ENCODE data around the gene SLC9A9.

Gene SLC9A9

GRCh38 chr3:143476965-143477640 is 371.2 kb downstream of the SLC9A9 start:
- H3K9me3 ChIP-seq (ENCODE audit: control insufficient read depth, insufficient read depth, low read length): no peaks in the 10 kb centered on the region
- H3K9ac ChIP-seq (ENCODE audit: low read depth, low read length): no peak overlapping the region
- H3K4me3 ChIP-seq (ENCODE audit: low read depth, low read length): no peak overlapping the region
- H3K27ac ChIP-seq (ENCODE audit: low read depth, low read length): no peak overlapping the region
- H3K36me3 ChIP-seq (ENCODE audit: control insufficient read depth, insufficient read depth, low read length): no peaks in the 10 kb centered on the region
- H3K4me1 ChIP-seq (ENCODE audit: control insufficient read depth, insufficient read depth, low read length): peaks cover 12% of the 10 kb centered on the region
- no peaks in the 10 kb centered on the region for H3K27me3 ChIP-seq (ENCODE audit: control insufficient read depth, insufficient read depth, low read length)

DNA sequence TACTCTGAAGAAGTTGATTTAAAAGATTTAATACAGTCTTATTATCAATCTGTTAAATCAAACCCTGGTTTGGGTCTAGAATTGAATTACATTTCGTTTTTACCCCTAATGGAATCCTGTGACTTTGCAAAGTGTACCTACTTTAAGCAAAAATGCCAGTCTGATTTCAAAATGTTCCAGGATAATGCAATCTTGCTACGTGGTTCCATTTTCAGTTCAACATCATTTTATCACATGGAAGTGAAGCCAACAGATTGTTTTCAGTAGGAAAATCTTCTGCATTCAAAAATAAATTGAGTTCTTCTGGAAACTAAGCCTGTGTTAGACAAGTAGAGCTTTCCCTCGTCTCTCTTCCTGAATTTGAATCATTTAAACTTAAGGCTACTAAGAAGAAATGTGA is 372.3 kb downstream of the SLC9A9 start:
- H3K27ac ChIP-seq (ENCODE audit: low read depth, low read length): no peak overlapping the region
- H3K4me3 ChIP-seq (ENCODE audit: low read depth, low read length): no peak overlapping the region
- no peak overlapping the region for H3K9ac ChIP-seq (ENCODE audit: low read depth, low read length)
- H3K9me3 ChIP-seq (ENCODE audit: control insufficient read depth, insufficient read depth, low read length): no peaks in the 10 kb centered on the region
- H3K36me3 ChIP-seq (ENCODE audit: control insufficient read depth, insufficient read depth, low read length): no peaks in the 10 kb centered on the region
- H3K27me3 ChIP-seq (ENCODE audit: control insufficient read depth, insufficient read depth, low read length): no peaks in the 10 kb centered on the region
- H3K4me1 ChIP-seq (ENCODE audit: control insufficient read depth, insufficient read depth, low read length): peaks cover 23% of the 10 kb centered on the region

- no peaks in the 10 kb centered on the region for H3K9me3 ChIP-seq (ENCODE audit: control insufficient read depth, insufficient read depth, low read length)
- no peak overlapping the region for H3K9ac ChIP-seq (ENCODE audit: low read depth, low read length)
- H3K27ac ChIP-seq (ENCODE audit: low read depth, low read length): no peak overlapping the region
- no peaks in the 10 kb centered on the region for H3K27me3 ChIP-seq (ENCODE audit: control insufficient read depth, insufficient read depth, low read length)
- H3K4me1 ChIP-seq (ENCODE audit: control insufficient read depth, insufficient read depth, low read length): peaks cover 21% of the 10 kb centered on the region
- H3K36me3 ChIP-seq (ENCODE audit: control insufficient read depth, insufficient read depth, low read length): no peaks in the 10 kb centered on the region
- no peak overlapping the region for H3K4me3 ChIP-seq (ENCODE audit: low read depth, low read length)
Observed at GRCh38 chr3:143472731-143473523, 375.3 kb downstream of the SLC9A9 start.

DNA sequence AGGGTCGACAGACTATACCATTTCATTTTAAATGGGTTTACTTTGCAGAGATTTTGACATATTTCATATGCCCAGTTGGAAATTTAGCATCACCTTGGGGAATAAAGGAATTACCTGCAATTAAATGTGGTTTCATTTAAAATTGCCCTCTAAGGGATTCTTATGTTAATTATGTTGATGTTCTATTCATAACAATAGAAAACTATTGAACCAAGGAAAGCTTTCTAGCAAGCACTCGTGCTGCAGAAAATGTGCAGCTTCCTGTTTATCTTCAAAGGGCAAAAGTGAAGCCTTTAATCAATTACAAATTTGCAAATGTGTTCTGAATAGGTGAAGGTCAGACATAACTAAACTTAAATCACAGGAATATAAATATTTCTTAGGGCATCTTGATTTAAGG is 376.6 kb downstream of the SLC9A9 start:
- no peak overlapping the region for H3K4me3 ChIP-seq (ENCODE audit: low read depth, low read length)
- H3K9me3 ChIP-seq (ENCODE audit: control insufficient read depth, insufficient read depth, low read length): no peaks in the 10 kb centered on the region
- H3K9ac ChIP-seq (ENCODE audit: low read depth, low read length): no peak overlapping the region

DNA sequence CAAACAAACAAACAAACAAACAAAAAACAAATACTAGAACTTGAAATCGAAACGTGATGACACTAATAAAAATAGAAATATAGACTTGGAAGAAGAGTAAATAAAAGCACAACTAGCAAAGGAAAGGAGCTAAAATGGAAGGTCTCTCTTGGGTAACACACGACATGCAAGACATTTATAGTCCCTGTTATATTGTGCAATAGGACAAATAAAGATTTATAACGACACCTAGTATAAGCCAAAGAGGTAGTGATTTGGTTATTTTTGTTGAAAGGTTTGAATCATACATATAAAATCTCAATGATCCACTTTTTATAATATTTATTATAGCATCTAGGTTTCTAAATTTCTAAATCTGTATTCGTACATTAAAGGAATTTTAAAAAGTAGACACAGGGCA is 379.1 kb downstream of the SLC9A9 start:
- no peaks in the 10 kb centered on the region for H3K9me3 ChIP-seq (ENCODE audit: control insufficient read depth, insufficient read depth, low read length)
- no peak overlapping the region for H3K27ac ChIP-seq (ENCODE audit: low read depth, low read length)
- H3K36me3 ChIP-seq (ENCODE audit: control insufficient read depth, insufficient read depth, low read length): no peaks in the 10 kb centered on the region
- H3K4me1 ChIP-seq (ENCODE audit: control insufficient read depth, insufficient read depth, low read length): peaks cover 16% of the 10 kb centered on the region
- no peak overlapping the region for H3K9ac ChIP-seq (ENCODE audit: low read depth, low read length)
- H3K27me3 ChIP-seq (ENCODE audit: control insufficient read depth, insufficient read depth, low read length): no peaks in the 10 kb centered on the region
- H3K4me3 ChIP-seq (ENCODE audit: low read depth, low read length): no peak overlapping the region

More for the DNA sequence above, 376.6 kb downstream of the SLC9A9 start:
- Histone ChIP-seq H3K36me3 (ENCODE audit: control insufficient read depth, insufficient read depth, low read length) (no peaks in the 10 kb centered on the region), H3K27ac (ENCODE audit: low read depth, low read length) (no peak overlapping the region), H3K4me1 (ENCODE audit: control insufficient read depth, insufficient read depth, low read length) (peaks cover 20% of the 10 kb centered on the region), H3K27me3 (ENCODE audit: control insufficient read depth, insufficient read depth, low read length) (no peaks in the 10 kb centered on the region)

DNA sequence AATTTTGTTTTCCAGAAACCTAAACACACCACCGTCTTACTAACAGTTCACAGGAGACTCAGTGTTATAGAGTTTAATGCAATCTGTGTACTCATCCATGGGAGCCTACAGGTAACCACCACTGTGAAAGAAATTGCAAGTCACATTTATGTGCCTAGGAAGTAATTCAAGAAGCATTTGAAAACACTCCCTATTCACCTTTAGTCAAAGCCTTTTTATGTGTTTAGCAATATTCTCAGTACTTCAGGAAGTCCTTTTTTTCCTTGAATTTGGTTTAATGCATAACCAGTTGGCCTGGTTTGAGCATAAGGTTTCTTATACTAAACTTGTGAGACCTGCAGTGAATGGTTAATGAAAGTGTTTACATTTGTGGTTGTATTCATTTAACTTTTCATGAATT is 382.6 kb downstream of the SLC9A9 start:
- H3K4me1 ChIP-seq (ENCODE audit: control insufficient read depth, insufficient read depth, low read length): 0 out of 2 replicates have a peak, but pooled peaks cover under 1% of the 10 kb centered on the region
- H3K9me3 ChIP-seq (ENCODE audit: control insufficient read depth, insufficient read depth, low read length): no peaks in the 10 kb centered on the region
- H3K4me3 ChIP-seq (ENCODE audit: low read depth, low read length): no peak overlapping the region
- no peak overlapping the region for H3K9ac ChIP-seq (ENCODE audit: low read depth, low read length)
- H3K36me3 ChIP-seq (ENCODE audit: control insufficient read depth, insufficient read depth, low read length): no peaks in the 10 kb centered on the region
- H3K27ac ChIP-seq (ENCODE audit: low read depth, low read length): no peak overlapping the region
- no peaks in the 10 kb centered on the region for H3K27me3 ChIP-seq (ENCODE audit: control insufficient read depth, insufficient read depth, low read length)

DNA sequence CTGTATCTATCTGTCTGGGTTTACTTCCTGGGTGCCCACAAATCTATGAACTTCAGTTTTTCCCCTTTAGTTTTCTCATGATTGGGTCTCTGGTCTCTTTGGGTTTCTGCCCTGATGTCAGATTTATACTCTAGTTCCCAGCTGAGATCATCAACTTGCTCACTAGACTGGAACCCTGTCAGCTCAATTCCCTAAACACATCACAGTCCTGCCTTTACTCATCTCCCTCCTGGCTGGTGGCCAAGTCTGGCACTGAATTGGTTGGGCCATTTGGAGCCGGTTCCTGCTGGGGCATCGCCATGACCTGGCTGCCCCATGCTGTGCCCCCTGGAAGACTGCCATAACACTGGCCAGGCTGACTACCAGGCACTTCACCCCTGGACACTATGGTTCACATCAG is 383.4 kb downstream of the SLC9A9 start:
- H3K4me1 ChIP-seq (ENCODE audit: control insufficient read depth, insufficient read depth, low read length): no peaks in the 10 kb centered on the region
- H3K9ac ChIP-seq (ENCODE audit: low read depth, low read length): no peak overlapping the region
- H3K4me3 ChIP-seq (ENCODE audit: low read depth, low read length): no peak overlapping the region
- no peaks in the 10 kb centered on the region for H3K36me3 ChIP-seq (ENCODE audit: control insufficient read depth, insufficient read depth, low read length)
- H3K27me3 ChIP-seq (ENCODE audit: control insufficient read depth, insufficient read depth, low read length): no peaks in the 10 kb centered on the region
- no peaks in the 10 kb centered on the region for H3K9me3 ChIP-seq (ENCODE audit: control insufficient read depth, insufficient read depth, low read length)
- no peak overlapping the region for H3K27ac ChIP-seq (ENCODE audit: low read depth, low read length)

- no peaks in the 10 kb centered on the region for H3K9me3 ChIP-seq (ENCODE audit: control insufficient read depth, insufficient read depth, low read length)
- H3K36me3 ChIP-seq (ENCODE audit: control insufficient read depth, insufficient read depth, low read length): no peaks in the 10 kb centered on the region
- H3K27ac ChIP-seq (ENCODE audit: low read depth, low read length): no peak overlapping the region
- H3K9ac ChIP-seq (ENCODE audit: low read depth, low read length): no peak overlapping the region
- no peak overlapping the region for H3K4me3 ChIP-seq (ENCODE audit: low read depth, low read length)
- no peaks in the 10 kb centered on the region for H3K27me3 ChIP-seq (ENCODE audit: control insufficient read depth, insufficient read depth, low read length)
- H3K4me1 ChIP-seq (ENCODE audit: control insufficient read depth, insufficient read depth, low read length): no peaks in the 10 kb centered on the region
Observed at GRCh38 chr3:143455480-143455879, 392.8 kb downstream of the SLC9A9 start.

DNA sequence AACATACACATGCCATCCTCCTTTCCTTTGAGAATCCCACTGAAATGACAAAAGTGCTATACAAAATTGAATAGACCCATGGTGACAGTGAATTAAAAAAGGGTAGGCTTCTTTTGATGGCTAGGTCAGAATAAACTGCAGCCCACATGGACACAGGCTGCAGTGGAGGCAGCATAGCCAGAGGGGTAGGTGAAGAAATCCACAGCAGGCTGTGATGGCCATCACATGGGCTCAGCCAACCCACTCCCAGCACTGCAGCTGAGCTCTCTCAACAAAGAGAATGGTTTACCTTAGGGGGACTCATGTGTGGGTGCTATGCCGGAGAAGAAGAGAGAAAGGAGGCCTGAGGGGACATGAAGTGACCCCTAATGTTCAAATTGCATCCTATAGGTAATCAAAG is 397.6 kb downstream of the SLC9A9 start:
- H3K36me3 ChIP-seq (ENCODE audit: control insufficient read depth, insufficient read depth, low read length): no peaks in the 10 kb centered on the region
- H3K4me1 ChIP-seq (ENCODE audit: control insufficient read depth, insufficient read depth, low read length): no peaks in the 10 kb centered on the region
- no peak overlapping the region for H3K9ac ChIP-seq (ENCODE audit: low read depth, low read length)
- H3K4me3 ChIP-seq (ENCODE audit: low read depth, low read length): no peak overlapping the region
- H3K27ac ChIP-seq (ENCODE audit: low read depth, low read length): no peak overlapping the region
- H3K27me3 ChIP-seq (ENCODE audit: control insufficient read depth, insufficient read depth, low read length): no peaks in the 10 kb centered on the region
- no peaks in the 10 kb centered on the region for H3K9me3 ChIP-seq (ENCODE audit: control insufficient read depth, insufficient read depth, low read length)

GRCh38 chr3:143447491-143447890 is 400.8 kb downstream of the SLC9A9 start:
- H3K27me3 ChIP-seq (ENCODE audit: control insufficient read depth, insufficient read depth, low read length): no peaks in the 10 kb centered on the region
- no peaks in the 10 kb centered on the region for H3K36me3 ChIP-seq (ENCODE audit: control insufficient read depth, insufficient read depth, low read length)
- no peak overlapping the region for H3K27ac ChIP-seq (ENCODE audit: low read depth, low read length)
- H3K9me3 ChIP-seq (ENCODE audit: control insufficient read depth, insufficient read depth, low read length): no peaks in the 10 kb centered on the region
- no peak overlapping the region for H3K4me3 ChIP-seq (ENCODE audit: low read depth, low read length)
- H3K9ac ChIP-seq (ENCODE audit: low read depth, low read length): no peak overlapping the region
- no peaks in the 10 kb centered on the region for H3K4me1 ChIP-seq (ENCODE audit: control insufficient read depth, insufficient read depth, low read length)

GRCh38 chr3:143445118-143445517 is 403.1 kb downstream of the SLC9A9 start:
- no peaks in the 10 kb centered on the region for H3K36me3 ChIP-seq (ENCODE audit: control insufficient read depth, insufficient read depth, low read length)
- no peak overlapping the region for H3K4me3 ChIP-seq (ENCODE audit: low read depth, low read length)
- no peaks in the 10 kb centered on the region for H3K27me3 ChIP-seq (ENCODE audit: control insufficient read depth, insufficient read depth, low read length)
- H3K9me3 ChIP-seq (ENCODE audit: control insufficient read depth, insufficient read depth, low read length): no peaks in the 10 kb centered on the region
- H3K4me1 ChIP-seq (ENCODE audit: control insufficient read depth, insufficient read depth, low read length): no peaks in the 10 kb centered on the region
- no peak overlapping the region for H3K27ac ChIP-seq (ENCODE audit: low read depth, low read length)
- H3K9ac ChIP-seq (ENCODE audit: low read depth, low read length): no peak overlapping the region
